ENCODE data around the gene PDE11A.

DNA sequence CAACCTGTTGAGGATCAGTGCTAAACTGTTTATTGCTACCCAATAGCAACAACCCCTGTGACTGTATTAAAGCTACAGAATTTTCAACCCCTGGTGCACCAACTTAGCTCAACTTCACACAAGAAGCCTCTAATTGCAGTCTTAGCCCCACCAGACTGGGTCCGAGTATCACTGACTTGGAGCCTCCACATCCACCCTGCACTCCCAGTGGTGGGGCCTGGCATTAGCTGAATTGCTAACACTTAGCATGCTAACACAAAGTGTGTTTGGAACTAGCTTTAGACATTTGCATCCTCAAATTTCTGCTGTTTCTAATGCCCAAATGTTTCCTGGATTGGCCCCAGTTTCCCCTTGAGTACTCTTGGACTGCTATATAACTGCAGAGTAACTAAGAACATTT lies 381.4 kb downstream of the PDE11A start:
- TF ChIP-seq EZH2phosphoT487 (IDR thresholded peaks at IDR 0.05; ENCODE audit: insufficient read depth, low read depth) (no peak), EZH2 (IDR thresholded peaks at IDR 0.05; ENCODE audit: insufficient read depth, poor library complexity, severe bottlenecking) (no peak)

All from GM23248 (cell line).